K562 (cell line): ENCODE data around the gene SMIM35. TPM values are rescaled to one million over a fixed set of nuclear protein-coding genes. Genes with fewer than 3 reads are reported as not detected.

Source experiments
- ADNP ChIP-seq: fragments of 200-800 bp; sonication (Bioruptor generic); IDR thresholded peaks from 2 replicates; pipeline ENCODE4 v1.6.1; 2016; ENCODE audit warnings: missing genetic modification characterization, missing compliant biosample characterization
- BRD4 ChIP-seq: fragments of 200-600 bp; sonication (generic); IDR thresholded peaks from 2 replicates; pipeline ENCODE4 v1.6.1; 2017; ENCODE audit warnings: inconsistent platforms
- CBX1 ChIP-seq: sonication (generic); IDR thresholded peaks from 2 replicates; pipeline ENCODE4 v1.6.1; 2016; ENCODE audit warnings: antibody characterized with exemption, low read depth, mild to moderate bottlenecking
- CEBPG ChIP-seq, 3 experiments: fragments of 200-800 bp in 1 of 3; sonication (Bioruptor generic) in 1 of 3; sonication (generic) in 1 of 3; formaldehyde crosslinking in 1 of 3; IDR thresholded peaks in 2 of 3; conservative IDR thresholded peaks in 1 of 3; 2 replicates each; pipeline versions ENCODE4 v1.6.1 to v1.8.0; 2016 to 2022; ENCODE audit warnings: missing compliant biosample characterization in 2 of 3, missing genetic modification characterization in 2 of 3, mild to moderate bottlenecking in 1 of 3, missing genetic modification reagents in 1 of 3
- CHD4 ChIP-seq: fragments of 200-600 bp; sonication (generic); IDR thresholded peaks from 3 replicates; pipeline ENCODE4 v1.6.1; 2012; ENCODE audit warnings: low read depth, mild to moderate bottlenecking, mixed read lengths, low read length, inconsistent platforms; ENCODE audit not compliant: insufficient read depth, insufficient replicate concordance, poor library complexity, severe bottlenecking
- CSDE1 ChIP-seq, 2 experiments: fragments of 450-650 bp; IDR thresholded peaks; 2 replicates each; pipeline ENCODE4 v1.6.1; 2016; ENCODE audit warnings: mild to moderate bottlenecking in 1 of 2
- CXXC5 ChIP-seq: fragments of 250-450 bp; sonication (Bioruptor Pico); IDR thresholded peaks from 2 replicates; pipeline ENCODE4 v1.8.0; 2022; ENCODE audit warnings: inconsistent platforms, mild to moderate bottlenecking, moderate library complexity
- ELF4 ChIP-seq: fragments of 450-650 bp; formaldehyde crosslinking; IDR thresholded peaks from 2 replicates; pipeline ENCODE4 v1.4.0; 2022; ENCODE audit warnings: missing genetic modification characterization
- ETV1 ChIP-seq: fragments of 450-650 bp; conservative IDR thresholded peaks from 2 replicates; pipeline ENCODE4 v1.6.1; 2016; ENCODE audit warnings: missing genetic modification characterization, control low read depth, low read depth, missing compliant biosample characterization
- FOXK1 ChIP-seq: sonication (generic); formaldehyde crosslinking; IDR thresholded peaks from 2 replicates; pipeline ENCODE4 v1.8.0; 2022; ENCODE audit warnings: missing genetic modification reagents, mild to moderate bottlenecking, borderline replicate concordance
- FOXM1 ChIP-seq, 2 experiments: fragments of 450-650 bp in 1 of 2; sonication (generic) in 1 of 2; formaldehyde crosslinking in 1 of 2; IDR thresholded peaks; 2 replicates each; pipeline versions ENCODE4 v1.6.1 to v1.9.0; 2017 to 2022; ENCODE audit warnings: low read depth in 2 of 2, mild to moderate bottlenecking in 2 of 2, missing genetic modification reagents in 1 of 2, moderate library complexity in 1 of 2
- HDAC1 ChIP-seq, 2 experiments: fragments of 450-650 bp; IDR thresholded peaks; 2 replicates each; pipeline ENCODE4 v1.6.1; 2016 to 2017; ENCODE audit warnings: inconsistent platforms in 1 of 2, mild to moderate bottlenecking in 1 of 2, moderate library complexity in 1 of 2
- HDAC2 ChIP-seq: fragments of 450-650 bp; IDR thresholded peaks from 2 replicates; pipeline ENCODE4 v1.6.1; 2016; ENCODE audit warnings: mild to moderate bottlenecking
- KDM1A ChIP-seq, 2 experiments: fragments of 450-650 bp; IDR thresholded peaks; 2 replicates each; pipeline ENCODE4 v1.6.1; 2016; ENCODE audit warnings: mild to moderate bottlenecking in 2 of 2
- LCOR ChIP-seq: sonication (generic); formaldehyde crosslinking; IDR thresholded peaks from 2 replicates; pipeline ENCODE4 v1.8.0; 2022; ENCODE audit warnings: mild to moderate bottlenecking, missing genetic modification reagents
- RBM25 ChIP-seq: fragments of 200-400 bp; formaldehyde crosslinking; IDR thresholded peaks from 2 replicates; pipeline ENCODE4 v1.6.1; 2018; ENCODE audit warnings: low read length, low read depth, moderate library complexity; ENCODE audit not compliant: severe bottlenecking
- SAFB2 ChIP-seq: fragments of 200-400 bp; formaldehyde crosslinking; IDR thresholded peaks from 2 replicates; pipeline ENCODE4 v1.6.1; 2018; ENCODE audit warnings: borderline replicate concordance, low read length, low read depth, moderate library complexity; ENCODE audit not compliant: severe bottlenecking
- SMARCC2 ChIP-seq: fragments of 450-650 bp; IDR thresholded peaks from 2 replicates; pipeline ENCODE4 v1.6.1; 2017; ENCODE audit warnings: antibody characterized with exemption, moderate library complexity, mild to moderate bottlenecking, low read depth
- TCF3 ChIP-seq: sonication (generic); formaldehyde crosslinking; IDR thresholded peaks from 2 replicates; pipeline ENCODE4 v1.4.0; 2020; ENCODE audit warnings: mild to moderate bottlenecking, missing genetic modification reagents
- THRAP3 ChIP-seq: fragments of 450-650 bp; IDR thresholded peaks from 2 replicates; pipeline ENCODE4 v1.6.1; 2016; ENCODE audit warnings: mild to moderate bottlenecking, inconsistent platforms, borderline replicate concordance
- ZFP36 ChIP-seq: fragments of 150-350 bp; IDR thresholded peaks from 2 replicates; pipeline ENCODE4 v1.6.1; 2018; ENCODE audit warnings: low read length, low read depth; ENCODE audit not compliant: partially characterized antibody
- ZNF133 ChIP-seq: fragments of 250-450 bp; sonication (Bioruptor Pico); IDR thresholded peaks from 2 replicates; pipeline ENCODE4 v1.4.0; 2020; ENCODE audit warnings: mild to moderate bottlenecking
- ZNF717 ChIP-seq: fragments of 250-450 bp; sonication (Bioruptor Pico); IDR thresholded peaks from 2 replicates; pipeline ENCODE4 v1.5.0; 2021
- polyA plus RNA-seq, 8 experiments: library from polyadenylated mRNA; depleted of rRNA in 4 of 8; stranded (reverse) in 5 of 8; unstranded in 3 of 8; fragments of >200 nt; fragmentation: Nextera tagmentation in 2 of 8; fragmentation: Illumina TruSeq in 1 of 8; extraction: Ambion mirVana in 2 of 8; extraction: Trizol in 1 of 8; gene quantifications; 2 replicates each; pipeline versions ENCODE4 v1.2.1 to v1.2.3, GENCODE V29; 2011 to 2014; ENCODE audit warnings: inconsistent platforms in 1 of 8, missing spikeins in 1 of 8
- total RNA-seq, 7 experiments: library from RNA; depleted of rRNA in 6 of 7; stranded (reverse); fragments of >200 nt in 6 of 7; fragmentation: Illumina TruSeq in 2 of 7; extraction: Trizol in 2 of 7; gene quantifications; 2 replicates each; pipeline versions ENCODE4 v1.2.1 to v1.2.3, GENCODE V29; 2011 to 2021; ENCODE audit warnings: low replicate concordance in 1 of 7
- TF ChIP-seq, protein P1 (sequence below), 2 experiments: IDR thresholded peaks; 2 replicates each; pipeline ENCODE4 v1.6.1; 2011; ENCODE audit warnings: borderline replicate concordance in 1 of 2, control low read depth in 1 of 2, low read depth in 1 of 2, low read length in 1 of 2, mild to moderate bottlenecking in 1 of 2, mixed read lengths in 1 of 2, moderate library complexity in 1 of 2; ENCODE audit not compliant: insufficient read depth in 1 of 2, insufficient read length in 1 of 2, poor library complexity in 1 of 2, severe bottlenecking in 1 of 2; ENCODE audit errors: extremely low read depth in 1 of 2
- TF ChIP-seq, protein P2 (sequence below): fragments of 250-450 bp; sonication (Bioruptor Pico); IDR thresholded peaks from 2 replicates; pipeline ENCODE4 v1.4.0; 2020; ENCODE audit warnings: mild to moderate bottlenecking, moderate library complexity, borderline replicate concordance

Gene SMIM35
- total and polyA plus RNA-seq, 9 of the 15 experiments (the other 6 are each of a cell fraction or from before 2014, with no cell fraction given) = 0.03 TPM; not detected in 7

DNA sequence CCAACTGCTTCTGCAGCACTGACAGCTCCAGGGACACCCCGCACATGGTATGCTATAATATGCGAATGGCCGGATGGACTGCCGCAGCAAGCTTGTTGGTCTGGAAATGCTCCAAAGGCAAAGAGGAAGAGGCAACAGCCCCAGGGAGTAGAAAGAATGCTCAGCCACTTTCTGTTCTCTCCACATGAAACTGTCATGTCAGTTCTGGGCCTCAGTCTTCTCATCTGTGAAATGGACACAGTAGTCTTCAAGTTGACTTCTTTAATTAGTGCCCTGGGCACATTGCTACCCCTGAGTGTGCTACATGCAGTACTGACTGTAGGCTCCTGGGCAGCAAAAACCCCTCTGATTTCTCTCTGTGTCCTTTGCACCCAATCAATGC lies 80.6 kb downstream of the SMIM35 start (continued):
- TF ChIP-seq LCOR (no peak), CHD4 (peak; percentile 98), KDM1A (IDR thresholded peaks at IDR 0.05) (peak; percentile 92 to 96), SMARCC2 (no peak), BRD4 (no peak), ZNF133 (no peak), FOXM1 (IDR thresholded peaks at IDR 0.05; ENCODE audit: low read depth) (no peak), FOXM1 (CRISPR knock-in tag; IDR thresholded peaks at IDR 0.05; ENCODE audit: low read depth) (no peak), FOXK1 (CRISPR knock-in tag) (no peak), HDAC1 (IDR thresholded peaks at IDR 0.05) (peak; percentile 12 to 68; a peak in 1 of 4 replicates), TCF3 (CRISPR knock-in tag) (no peak), RBM25 (peak; percentile 94), ETV1 (no peak), CXXC5 (CRISPR knock-in tag) (0 out of 2 replicates have a peak, but pooled peaks have one; percentile 8), CSDE1 (IDR thresholded peaks at IDR 0.05) (no peak), SAFB2 (no peak), THRAP3 (no peak), ADNP (tag) (peak; percentile 96), ZNF717 (no peak), ZFP36 (no peak), HDAC2 (peak; percentile 94), CEBPG (CRISPR knock-in tag; IDR thresholded peaks at IDR 0.05) (no peak), CEBPG (tag; conservative IDR thresholded peaks at IDR 0.05 in 1 of 2, IDR thresholded peaks at IDR 0.05 in 1 of 2) (no peak), CBX1 (peak; percentile 92; the same call in 1 of the 2 replicates), ELF4 (CRISPR knock-in tag) (no peak)
- TF ChIP-seq, protein P1, sequence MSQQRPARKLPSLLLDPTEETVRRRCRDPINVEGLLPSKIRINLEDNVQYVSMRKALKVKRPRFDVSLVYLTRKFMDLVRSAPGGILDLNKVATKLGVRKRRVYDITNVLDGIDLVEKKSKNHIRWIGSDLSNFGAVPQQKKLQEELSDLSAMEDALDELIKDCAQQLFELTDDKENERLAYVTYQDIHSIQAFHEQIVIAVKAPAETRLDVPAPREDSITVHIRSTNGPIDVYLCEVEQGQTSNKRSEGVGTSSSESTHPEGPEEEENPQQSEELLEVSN (IDR thresholded peaks at IDR 0.05; ENCODE audit: borderline replicate concordance in 1 of 2, extremely low read depth in 1 of 2, insufficient read depth in 1 of 2, insufficient read length in 1 of 2, low read depth in 1 of 2, low read length in 1 of 2, poor library complexity in 1 of 2, severe bottlenecking in 1 of 2) = no peak
- TF ChIP-seq, protein P2, sequence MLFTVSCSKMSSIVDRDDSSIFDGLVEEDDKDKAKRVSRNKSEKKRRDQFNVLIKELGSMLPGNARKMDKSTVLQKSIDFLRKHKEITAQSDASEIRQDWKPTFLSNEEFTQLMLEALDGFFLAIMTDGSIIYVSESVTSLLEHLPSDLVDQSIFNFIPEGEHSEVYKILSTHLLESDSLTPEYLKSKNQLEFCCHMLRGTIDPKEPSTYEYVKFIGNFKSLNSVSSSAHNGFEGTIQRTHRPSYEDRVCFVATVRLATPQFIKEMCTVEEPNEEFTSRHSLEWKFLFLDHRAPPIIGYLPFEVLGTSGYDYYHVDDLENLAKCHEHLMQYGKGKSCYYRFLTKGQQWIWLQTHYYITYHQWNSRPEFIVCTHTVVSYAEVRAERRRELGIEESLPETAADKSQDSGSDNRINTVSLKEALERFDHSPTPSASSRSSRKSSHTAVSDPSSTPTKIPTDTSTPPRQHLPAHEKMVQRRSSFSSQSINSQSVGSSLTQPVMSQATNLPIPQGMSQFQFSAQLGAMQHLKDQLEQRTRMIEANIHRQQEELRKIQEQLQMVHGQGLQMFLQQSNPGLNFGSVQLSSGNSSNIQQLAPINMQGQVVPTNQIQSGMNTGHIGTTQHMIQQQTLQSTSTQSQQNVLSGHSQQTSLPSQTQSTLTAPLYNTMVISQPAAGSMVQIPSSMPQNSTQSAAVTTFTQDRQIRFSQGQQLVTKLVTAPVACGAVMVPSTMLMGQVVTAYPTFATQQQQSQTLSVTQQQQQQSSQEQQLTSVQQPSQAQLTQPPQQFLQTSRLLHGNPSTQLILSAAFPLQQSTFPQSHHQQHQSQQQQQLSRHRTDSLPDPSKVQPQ (CRISPR knock-in tag) = no peak
